GM21619 (cell line): ENCODE results near the gene CAMSAP3.

Experiments
- ATAC-seq: cut with Tn5 transposase; IDR thresholded peaks from one replicate; pipeline ENCODE4 v1.9.1; 2021; ENCODE audit not compliant: unreplicated experiment

Gene CAMSAP3

DNA sequence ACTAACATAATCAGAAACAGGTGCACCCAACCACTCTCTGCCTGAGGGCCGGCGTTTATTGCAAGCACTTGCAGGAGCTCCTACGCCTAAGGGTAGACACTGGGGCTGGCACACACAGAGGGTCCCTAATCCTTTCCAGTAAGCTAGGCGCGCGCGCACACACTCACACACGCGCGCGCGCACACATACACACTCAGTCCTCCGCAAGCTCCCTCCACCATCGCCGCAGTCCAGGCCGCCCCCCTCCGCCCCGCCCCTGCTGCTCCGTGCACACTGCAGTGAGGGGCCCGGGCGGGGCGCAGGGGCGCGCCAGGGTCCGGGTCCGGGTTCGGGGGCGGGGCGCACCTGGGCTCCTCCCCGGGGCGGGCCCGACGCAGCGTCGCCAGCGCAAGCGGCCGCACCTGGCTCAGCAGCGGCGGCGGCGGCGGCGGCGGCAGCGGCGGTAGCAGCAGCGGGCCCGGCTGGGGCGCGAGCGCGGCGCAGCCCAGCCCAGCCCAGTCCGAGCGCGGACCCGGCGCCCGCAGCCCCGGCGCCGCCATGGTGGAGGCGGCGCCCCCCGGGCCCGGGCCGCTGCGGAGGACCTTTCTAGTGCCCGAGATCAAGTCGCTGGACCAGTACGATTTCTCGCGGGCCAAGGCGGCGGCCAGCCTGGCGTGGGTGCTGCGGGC lies at the start of gene CAMSAP3:
Gene CAMSAP3, plus strand, starts transcription at position 398 of the 668 bp plus-strand sequence. Its CDS starts 140 bp downstream, at position 538.
- ATAC-seq, result no peak

- ATAC-seq, result no peak
Observed at GRCh38 chr19:7545904-7546303, 49.8 kb upstream of the CAMSAP3 start.

- ATAC-seq, result no peak
Observed at GRCh38 chr19:7547159-7547558, 48.5 kb upstream of the CAMSAP3 start.

DNA sequence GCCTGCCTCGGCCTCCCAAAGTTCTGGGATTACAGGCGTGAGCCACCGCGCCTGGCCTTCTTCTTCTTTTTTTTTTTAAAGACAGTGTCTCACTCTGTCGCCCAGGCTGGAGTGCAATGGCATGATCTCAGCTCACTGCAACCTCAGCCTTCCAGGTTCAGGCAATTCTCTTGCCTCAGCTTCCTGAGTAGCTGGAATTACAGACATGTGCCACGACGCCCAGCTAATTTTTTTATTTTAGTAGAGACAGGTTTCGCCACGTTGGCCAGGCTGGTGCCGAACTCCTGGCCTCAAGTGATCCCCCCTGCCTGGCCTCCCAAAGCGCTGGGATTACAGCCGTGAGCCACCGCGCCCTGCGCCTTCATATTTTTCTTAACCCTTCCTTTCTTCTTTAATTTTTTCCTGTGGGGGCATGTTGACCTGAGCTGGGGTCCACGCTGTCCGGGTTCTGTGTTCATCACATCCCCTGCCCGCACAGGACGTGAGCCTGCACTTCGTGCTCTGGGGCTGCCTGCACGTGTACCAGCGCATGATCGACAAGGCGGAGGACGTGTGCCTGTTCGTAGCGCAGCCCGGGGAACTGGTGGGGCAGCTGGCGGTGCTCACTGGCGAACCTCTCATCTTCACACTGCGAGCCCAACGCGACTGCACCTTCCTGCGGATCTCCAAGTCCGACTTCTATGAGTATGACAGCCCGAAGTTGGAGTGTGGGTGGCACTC lies 46.1 kb upstream of the CAMSAP3 start:
- no peak for ATAC-seq

GRCh38 chr19:7550169-7550770 lies 45.4 kb upstream of the CAMSAP3 start:
- ATAC-seq, result no peak

- ATAC-seq, result no peak
Observed at GRCh38 chr19:7550987-7551761, 44.5 kb upstream of the CAMSAP3 start.

DNA sequence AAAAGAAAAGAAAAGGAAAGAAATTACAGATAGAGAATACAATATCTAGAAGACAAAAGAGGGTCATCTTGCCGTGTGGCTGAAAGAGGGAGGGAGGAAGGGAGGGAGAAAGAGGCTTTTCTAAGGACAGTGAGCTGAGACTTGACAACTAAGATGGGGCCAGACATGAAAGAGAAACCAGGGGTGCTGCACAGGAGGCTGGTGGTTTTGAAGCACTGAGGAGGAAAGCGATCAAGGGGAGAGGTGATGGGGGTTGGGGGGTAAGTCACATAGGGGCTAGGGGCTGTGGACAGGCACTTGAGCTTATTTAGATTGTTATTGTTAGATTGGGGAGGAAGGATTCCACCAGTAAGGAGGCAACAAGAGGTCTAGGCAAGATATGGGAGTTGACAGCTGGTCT lies 42.9 kb upstream of the CAMSAP3 start:
- no peak for ATAC-seq

DNA sequence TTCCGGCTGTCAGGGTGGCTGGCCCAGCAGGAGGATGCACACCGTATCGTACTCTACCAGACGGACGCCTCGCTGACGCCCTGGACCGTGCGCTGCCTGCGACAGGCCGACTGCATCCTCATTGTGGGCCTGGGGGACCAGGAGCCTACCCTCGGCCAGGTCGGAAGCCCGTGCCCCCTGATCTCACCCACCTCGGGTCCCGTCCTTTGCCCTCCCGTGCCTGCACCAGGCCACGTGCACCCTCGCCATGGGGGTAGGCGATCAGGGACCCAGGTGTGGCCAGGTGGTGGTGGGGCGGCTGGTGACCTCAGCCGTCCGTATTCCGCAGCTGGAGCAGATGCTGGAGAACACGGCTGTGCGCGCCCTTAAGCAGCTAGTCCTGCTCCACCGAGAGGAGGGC lies 41.1 kb upstream of the CAMSAP3 start:
- no peak for ATAC-seq

GRCh38 chr19:7554990-7555864 lies 40.4 kb upstream of the CAMSAP3 start:
- no peak for ATAC-seq

DNA sequence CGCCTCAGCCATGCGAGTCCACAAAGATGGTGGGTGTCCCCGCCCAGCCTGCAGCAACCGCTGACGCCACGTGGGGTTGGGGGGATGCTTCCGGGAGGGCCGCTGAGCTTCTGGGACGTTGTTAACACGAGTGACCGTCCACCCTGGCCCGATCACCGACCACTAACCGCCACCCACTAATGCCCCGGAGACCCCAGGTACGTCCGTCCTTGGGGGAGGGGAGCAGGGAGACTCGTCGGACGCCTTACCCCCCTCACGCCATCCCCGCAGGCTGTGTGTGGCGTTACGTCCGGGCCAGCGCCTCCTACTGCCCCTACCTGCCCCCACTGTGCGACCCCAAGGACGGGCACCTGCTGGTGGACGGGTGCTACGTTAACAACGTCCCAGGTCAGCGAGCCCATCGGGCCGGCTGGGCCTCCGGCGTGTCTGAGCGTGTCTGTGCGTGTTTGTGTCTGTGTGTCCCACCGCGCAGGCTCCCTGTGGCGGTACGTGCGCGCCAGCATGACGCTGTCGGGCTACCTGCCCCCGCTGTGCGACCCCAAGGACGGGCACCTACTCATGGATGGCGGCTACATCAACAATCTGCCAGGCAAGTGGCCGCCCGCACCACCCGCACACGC lies 38.9 kb upstream of the CAMSAP3 start:
- ATAC-seq, result no peak

DNA sequence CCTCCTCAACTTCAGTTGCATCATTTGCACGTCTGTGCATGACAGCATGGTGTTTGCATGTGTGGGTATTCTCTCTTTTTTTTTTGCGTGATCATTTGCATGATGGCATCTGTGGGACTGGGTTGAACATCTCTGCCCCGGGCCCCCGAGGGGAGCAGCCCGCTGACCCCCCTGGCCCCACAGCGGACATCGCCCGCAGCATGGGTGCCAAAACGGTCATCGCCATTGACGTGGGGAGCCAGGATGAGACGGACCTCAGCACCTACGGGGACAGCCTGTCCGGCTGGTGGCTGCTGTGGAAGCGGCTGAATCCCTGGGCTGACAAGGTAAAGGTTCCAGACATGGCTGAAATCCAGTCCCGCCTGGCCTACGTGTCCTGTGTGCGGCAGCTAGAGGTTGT lies 37.0 kb upstream of the CAMSAP3 start:
- ATAC-seq, result no peak

DNA sequence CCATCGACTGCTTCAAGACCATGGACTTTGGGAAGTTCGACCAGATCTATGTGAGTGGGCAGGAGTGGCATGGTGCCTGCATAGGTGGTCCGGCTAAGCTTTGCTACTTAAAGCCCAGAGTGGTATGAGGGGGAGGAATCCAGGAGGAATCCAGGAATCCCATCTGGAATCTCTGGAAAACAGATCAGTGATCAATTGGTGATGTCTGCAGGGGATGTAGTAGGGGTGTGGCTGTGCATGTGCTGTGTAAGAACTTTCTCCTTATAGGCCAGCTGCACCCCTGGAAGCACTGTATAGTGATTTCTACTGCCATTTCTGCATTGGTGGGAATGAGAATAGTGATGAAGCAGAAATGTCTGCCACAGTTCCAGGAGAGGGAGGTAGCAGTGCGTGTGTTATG lies 36.6 kb upstream of the CAMSAP3 start:
- ATAC-seq, result no peak

GRCh38 chr19:7560255-7560654 lies 35.4 kb upstream of the CAMSAP3 start:
- no peak for ATAC-seq

DNA sequence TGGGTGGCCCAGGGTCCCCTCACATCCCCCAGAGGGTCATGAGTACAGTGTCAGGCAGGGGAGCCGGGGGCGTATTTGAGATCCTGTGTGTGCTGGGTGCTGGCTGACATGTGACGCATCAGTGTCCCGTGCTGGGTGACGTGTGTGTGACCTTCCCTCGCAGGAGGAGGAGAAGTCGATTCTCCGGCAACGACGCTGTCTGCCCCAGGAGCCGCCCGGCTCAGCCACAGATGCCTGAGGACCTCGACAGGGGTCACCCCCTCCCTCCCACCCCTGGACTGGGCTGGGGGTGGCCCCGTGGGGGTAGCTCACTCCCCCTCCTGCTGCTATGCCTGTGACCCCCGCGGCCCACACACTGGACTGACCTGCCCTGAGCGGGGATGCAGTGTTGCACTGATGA lies 34.3 kb upstream of the CAMSAP3 start:
- no peak for ATAC-seq

DNA sequence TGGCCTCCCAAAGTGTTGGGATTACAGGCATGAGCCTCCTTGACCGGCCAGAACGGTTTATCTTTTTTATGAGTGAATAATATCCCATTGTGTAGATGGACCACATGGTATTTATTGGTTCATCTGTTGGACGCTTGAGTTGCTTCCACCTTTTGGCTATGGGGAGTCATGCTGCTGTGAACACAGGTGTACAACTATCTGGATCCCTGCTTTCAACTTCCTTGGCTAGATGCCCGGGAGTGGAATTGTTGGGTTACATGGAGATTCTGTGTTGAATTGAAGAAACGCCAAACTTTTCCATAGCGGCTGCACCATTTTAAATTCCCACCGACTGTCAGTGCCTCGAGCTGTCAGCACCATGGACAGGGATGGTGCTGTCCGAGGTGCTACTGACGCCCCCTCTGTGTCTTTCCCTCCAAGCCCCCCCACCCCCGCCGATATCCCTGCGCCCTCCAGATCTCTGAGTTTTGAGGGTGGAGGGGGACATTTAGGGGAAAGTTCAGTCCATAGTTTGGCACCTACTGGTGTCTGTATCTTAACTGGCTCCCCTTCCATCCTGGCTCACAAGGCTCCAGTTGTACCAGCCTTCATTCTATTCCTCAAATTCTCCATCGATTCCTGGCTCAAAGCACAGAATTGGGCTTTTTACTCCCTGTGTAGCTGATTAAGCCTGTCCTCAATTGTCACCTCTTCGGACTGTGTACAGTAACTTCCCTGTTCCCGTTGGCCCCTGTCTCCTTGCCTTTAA lies 32.8 kb upstream of the CAMSAP3 start:
- no peak for ATAC-seq

- ATAC-seq, result no peak
Observed at GRCh38 chr19:7564866-7565265, 30.8 kb upstream of the CAMSAP3 start.

- ATAC-seq, result no peak
Observed at GRCh38 chr19:7565332-7565731, 30.3 kb upstream of the CAMSAP3 start.

- ATAC-seq, result no peak
Observed at GRCh38 chr19:7570761-7571160, 24.9 kb upstream of the CAMSAP3 start.

- ATAC-seq, result no peak
Observed at GRCh38 chr19:7575434-7576040, 20.1 kb upstream of the CAMSAP3 start.
